K562 (cell line): Measurements from ENCODE around the gene ZNF701. TPM values are rescaled to one million over a fixed set of nuclear protein-coding genes. Genes with fewer than 3 reads are reported as not detected.

Experiments
- ATAC-seq: fragments of 200-7000 bp; cut with Tn5 transposase; 3 replicates; pipeline ENCODE4 v1.9.1; 2020; ENCODE audit warnings: moderate library complexity
- BruUV-seq: library from RNA; stranded (reverse); fragments of 400-500 nt; replicated peaks from 2 replicates; lab custom pipeline; 2021; lab: Mats Ljungman, UMichigan
- CTCF ChIA-PET: fragments of 300-600 bp; formaldehyde crosslinking; extraction: SDS; loops from one replicate; lab custom pipeline; 2021; ENCODE audit warnings: low intra/inter-chr PET ratio; lab: Yijun Ruan, JAX
- POLR2A ChIA-PET: fragments of 300-600, 350-650 bp; sonication (Branson Sonifier 250); formaldehyde crosslinking; extraction: SDS; loops from one replicate; lab custom pipeline; 2021; ENCODE audit warnings: antibody characterized with exemption, inconsistent platforms; lab: Yijun Ruan, JAX
- DNase-seq, 4 experiments: peaks; one replicate each; pipeline versions ENCODE4 v3.0.0 to v3.0.0-alpha.2; 2011 to 2018; ENCODE audit warnings: low spot score in 3 of 4, mixed read lengths in 3 of 4; ENCODE audit errors: extremely low read depth in 1 of 4
- FAIRE-seq: peaks from 2 replicates; lab custom pipeline; 2011; peaks lifted over from hg19 to GRCh38; lab: Jason Lieb, UNC
- H2AFZ ChIP-seq: 2 replicates; pipeline ENCODE4 v1.6.0; 2011; ENCODE audit warnings: low read depth, low read length, control low read depth, inconsistent platforms
- H3K27ac ChIP-seq: fragments of 200-600 bp; 3 replicates; pipeline ENCODE4 v1.8.0; 2011; ENCODE audit warnings: low read depth, mild to moderate bottlenecking, control low read depth, inconsistent platforms, low read length, moderate library complexity, mixed read lengths; ENCODE audit errors: extremely low read depth
- H3K27me3 ChIP-seq, 2 experiments: fragments of 300-600 bp in 1 of 2; 2 replicates in 1 of 2; 3 replicates in 1 of 2; pipeline versions ENCODE4 v1.6.0 to v1.8.0; 2011; ENCODE audit warnings: inconsistent platforms in 2 of 2, low read length in 2 of 2, mild to moderate bottlenecking in 1 of 2, mixed read lengths in 1 of 2, moderate library complexity in 1 of 2; ENCODE audit not compliant: control insufficient read depth in 2 of 2, insufficient read depth in 2 of 2
- H3K36me3 ChIP-seq: fragments of 300-600 bp; 3 replicates; pipeline ENCODE4 v1.8.0; 2011; ENCODE audit warnings: mild to moderate bottlenecking, low read length, inconsistent platforms; ENCODE audit not compliant: control insufficient read depth, insufficient read depth
- H3K4me1 ChIP-seq, 2 experiments: fragments of 200-600 bp in 1 of 2; replicated peaks in 1 of 2; 2 replicates in 1 of 2; 3 replicates in 1 of 2; pipeline versions ENCODE4 v1.5.1 to v1.8.0; 2011; ENCODE audit warnings: inconsistent platforms in 2 of 2, low read length in 2 of 2, mild to moderate bottlenecking in 1 of 2, mixed read lengths in 1 of 2, moderate library complexity in 1 of 2; ENCODE audit not compliant: control insufficient read depth in 2 of 2, insufficient read depth in 2 of 2
- H3K4me2 ChIP-seq: 2 replicates; pipeline ENCODE4 v1.6.1; 2011; ENCODE audit warnings: low read length, control low read depth, inconsistent platforms, mixed read lengths; ENCODE audit not compliant: insufficient read depth
- H3K4me3 ChIP-seq: fragments of 200-600 bp; sonication (generic), shearing (Covaris generic); 2 replicates; pipeline ENCODE4 v1.5.1; 2016; ENCODE audit warnings: control low read depth, inconsistent platforms
- H3K79me2 ChIP-seq: fragments of 200-600 bp; 3 replicates; pipeline ENCODE4 v1.8.0; 2011; ENCODE audit warnings: low read length, inconsistent platforms; ENCODE audit not compliant: control insufficient read depth, insufficient read depth
- H3K9ac ChIP-seq, 2 experiments: 2 replicates each; pipeline versions ENCODE4 v1.6.0 to v1.6.1; 2011; ENCODE audit warnings: low read depth in 2 of 2, low read length in 2 of 2, control low read depth in 1 of 2, inconsistent platforms in 1 of 2, mild to moderate bottlenecking in 1 of 2, mixed read lengths in 1 of 2; ENCODE audit not compliant: insufficient read depth in 1 of 2
- H3K9me1 ChIP-seq: one replicate; pipeline ENCODE4 v1.6.0; 2011; ENCODE audit warnings: inconsistent platforms, mild to moderate bottlenecking, low read length, moderate library complexity; ENCODE audit not compliant: control insufficient read depth, insufficient read depth
- H3K9me3 ChIP-seq: replicated peaks from 2 replicates; pipeline ENCODE4 v1.5.1; 2011; ENCODE audit warnings: low read depth, low read length, inconsistent platforms; ENCODE audit not compliant: control insufficient read depth, insufficient read depth
- H4K20me1 ChIP-seq: replicated peaks from 2 replicates; pipeline ENCODE4 v1.6.1; 2011; ENCODE audit warnings: low read length, inconsistent platforms, mixed read lengths; ENCODE audit not compliant: control insufficient read depth, insufficient read depth
- ARNT ChIP-seq, 2 experiments: fragments of 450-650 bp; IDR thresholded peaks; 2 replicates each; pipeline ENCODE4 v1.6.1; 2016; ENCODE audit warnings: mild to moderate bottlenecking in 1 of 2
- MTA2 ChIP-seq: fragments of 450-650 bp; IDR thresholded peaks from 2 replicates; pipeline ENCODE4 v1.6.1; 2016; ENCODE audit warnings: low read depth
- NR3C1 ChIP-seq: sonication (generic); formaldehyde crosslinking; IDR thresholded peaks from 2 replicates; pipeline ENCODE4 v1.8.1; 2022; ENCODE audit warnings: missing genetic modification reagents
- ZNF282 ChIP-seq: sonication (generic); formaldehyde crosslinking; IDR thresholded peaks from 2 replicates; pipeline ENCODE4 v1.8.1; 2023; ENCODE audit warnings: missing genetic modification reagents
- WGBS: fragments of 100-300 bp; shearing (Covaris generic); methylation state at CpG from one replicate; pipeline ENCODE4 v1.1.6; 2016; ENCODE audit warnings: low coverage, mixed read lengths; ENCODE audit not compliant: insufficient coverage; ENCODE audit errors: missing lambda C conversion rate; 5-methylcytosine and 5-hydroxymethylcytosine counted together
- in situ Hi-C: fragments of 300-500 bp; cut with MboI; formaldehyde crosslinking; loops from 4 replicates; pipeline ENCODE4 v1.15.0; 2018; ENCODE audit warnings: inconsistent platforms, mixed read lengths
- intact Hi-C: fragments of 100-400 bp; cut with micrococcal nuclease; formaldehyde crosslinking; loops from 2 replicates; pipeline ENCODE4 v1.14.2; 2022
- polyA plus RNA-seq, 8 experiments: library from polyadenylated mRNA; depleted of rRNA in 4 of 8; stranded (reverse) in 5 of 8; unstranded in 3 of 8; fragments of >200 nt; fragmentation: Nextera tagmentation in 2 of 8; fragmentation: Illumina TruSeq in 1 of 8; extraction: Ambion mirVana in 2 of 8; extraction: Trizol in 1 of 8; gene quantifications; 2 replicates each; pipeline versions ENCODE4 v1.2.1 to v1.2.3, GENCODE V29; 2011 to 2014; ENCODE audit warnings: inconsistent platforms in 1 of 8, missing spikeins in 1 of 8
- total RNA-seq, 7 experiments: library from RNA; depleted of rRNA in 6 of 7; stranded (reverse); fragments of >200 nt in 6 of 7; fragmentation: Illumina TruSeq in 2 of 7; extraction: Trizol in 2 of 7; gene quantifications; 2 replicates each; pipeline versions ENCODE4 v1.2.1 to v1.2.3, GENCODE V29; 2011 to 2021; ENCODE audit warnings: low replicate concordance in 1 of 7
- TF ChIP-seq, protein P1 (sequence below): fragments of 450-650 bp; formaldehyde crosslinking; IDR thresholded peaks from 2 replicates; pipeline ENCODE4 v1.4.0; 2020; ENCODE audit warnings: mild to moderate bottlenecking, moderate library complexity
- TF ChIP-seq, protein P2 (sequence below): fragments of 450-650 bp; IDR thresholded peaks from 2 replicates; pipeline ENCODE4 v1.6.1; 2018; ENCODE audit not compliant: partially characterized antibody

ZNF701 gene
- total and polyA plus RNA-seq, 9 of the 15 experiments (the other 6 are each of a cell fraction or from before 2014, with no cell fraction given): 5.3 to 15.9 (median 10.1) TPM

DNA sequence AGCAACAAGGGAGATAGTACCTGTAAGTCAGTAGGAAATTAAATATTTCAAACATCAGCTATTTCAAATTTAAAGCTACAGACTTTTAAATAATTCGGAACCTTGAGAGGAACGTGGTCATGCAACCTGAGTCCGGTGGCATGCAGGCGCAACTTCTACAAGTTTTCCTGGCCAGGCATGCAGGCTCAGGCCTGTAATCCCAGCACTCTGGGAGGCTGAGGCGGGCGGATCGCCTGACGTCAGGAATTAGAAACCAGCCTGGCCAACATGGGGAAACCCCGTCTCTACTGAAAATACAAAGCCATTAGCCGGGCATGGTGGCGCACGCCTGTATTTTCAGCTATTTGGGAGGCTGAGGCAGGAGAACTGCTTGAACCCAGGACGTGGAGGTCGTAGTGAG is 2.2 kb upstream of the ZNF701 start:
- H3K36me3 ChIP-seq: peaks cover 12% of the 10 kb centered on the region; the same call in 1 of the 3 replicates
- no peak for TF ChIP-seq ARNT (IDR thresholded peaks at IDR 0.05)
- no peak for TF ChIP-seq ZNF282 (CRISPR knock-in tag)
- TF ChIP-seq, protein P1, sequence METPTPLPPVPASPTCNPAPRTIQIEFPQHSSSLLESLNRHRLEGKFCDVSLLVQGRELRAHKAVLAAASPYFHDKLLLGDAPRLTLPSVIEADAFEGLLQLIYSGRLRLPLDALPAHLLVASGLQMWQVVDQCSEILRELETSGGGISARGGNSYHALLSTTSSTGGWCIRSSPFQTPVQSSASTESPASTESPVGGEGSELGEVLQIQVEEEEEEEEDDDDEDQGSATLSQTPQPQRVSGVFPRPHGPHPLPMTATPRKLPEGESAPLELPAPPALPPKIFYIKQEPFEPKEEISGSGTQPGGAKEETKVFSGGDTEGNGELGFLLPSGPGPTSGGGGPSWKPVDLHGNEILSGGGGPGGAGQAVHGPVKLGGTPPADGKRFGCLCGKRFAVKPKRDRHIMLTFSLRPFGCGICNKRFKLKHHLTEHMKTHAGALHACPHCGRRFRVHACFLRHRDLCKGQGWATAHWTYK (CRISPR knock-in tag): no peak
- TF ChIP-seq, protein P2, sequence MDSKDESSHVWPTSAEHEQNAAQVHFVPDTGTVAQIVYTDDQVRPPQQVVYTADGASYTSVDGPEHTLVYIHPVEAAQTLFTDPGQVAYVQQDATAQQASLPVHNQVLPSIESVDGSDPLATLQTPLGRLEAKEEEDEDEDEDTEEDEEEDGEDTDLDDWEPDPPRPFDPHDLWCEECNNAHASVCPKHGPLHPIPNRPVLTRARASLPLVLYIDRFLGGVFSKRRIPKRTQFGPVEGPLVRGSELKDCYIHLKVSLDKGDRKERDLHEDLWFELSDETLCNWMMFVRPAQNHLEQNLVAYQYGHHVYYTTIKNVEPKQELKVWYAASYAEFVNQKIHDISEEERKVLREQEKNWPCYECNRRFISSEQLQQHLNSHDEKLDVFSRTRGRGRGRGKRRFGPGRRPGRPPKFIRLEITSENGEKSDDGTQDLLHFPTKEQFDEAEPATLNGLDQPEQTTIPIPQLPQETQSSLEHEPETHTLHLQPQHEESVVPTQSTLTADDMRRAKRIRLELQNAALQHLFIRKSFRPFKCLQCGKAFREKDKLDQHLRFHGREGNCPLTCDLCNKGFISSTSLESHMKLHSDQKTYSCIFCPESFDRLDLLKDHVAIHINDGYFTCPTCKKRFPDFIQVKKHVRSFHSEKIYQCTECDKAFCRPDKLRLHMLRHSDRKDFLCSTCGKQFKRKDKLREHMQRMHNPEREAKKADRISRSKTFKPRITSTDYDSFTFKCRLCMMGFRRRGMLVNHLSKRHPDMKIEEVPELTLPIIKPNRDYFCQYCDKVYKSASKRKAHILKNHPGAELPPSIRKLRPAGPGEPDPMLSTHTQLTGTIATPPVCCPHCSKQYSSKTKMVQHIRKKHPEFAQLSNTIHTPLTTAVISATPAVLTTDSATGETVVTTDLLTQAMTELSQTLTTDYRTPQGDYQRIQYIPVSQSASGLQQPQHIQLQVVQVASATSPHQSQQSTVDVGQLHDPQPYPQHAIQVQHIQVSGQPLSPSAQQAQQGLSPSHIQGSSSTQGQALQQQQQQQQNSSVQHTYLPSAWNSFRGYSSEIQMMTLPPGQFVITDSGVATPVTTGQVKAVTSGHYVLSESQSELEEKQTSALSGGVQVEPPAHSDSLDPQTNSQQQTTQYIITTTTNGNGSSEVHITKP: no peak
- TF ChIP-seq MTA2: no peak
- no peak for TF ChIP-seq NR3C1 (CRISPR knock-in tag)
- ATAC-seq: no peak
- no peak for FAIRE-seq
- peaks cover 12% of the 10 kb centered on the region for H3K9me3 ChIP-seq
- DNase-seq: no peak
- no peak overlapping the region for H3K9ac ChIP-seq
- H4K20me1 ChIP-seq: no peaks in the 10 kb centered on the region
- H3K27ac ChIP-seq: no peak overlapping the region
- ChIA-PET CTCF (no interaction called here), POLR2A (no interaction called here)
- no TSS peak for BruUV-seq
- no peak overlapping the region for H2AFZ ChIP-seq
- intact Hi-C loops: no loop called here
- 97% methylated on average over 11 of the region's 14 CpGs for WGBS
- peaks cover 18% of the 10 kb centered on the region for H3K79me2 ChIP-seq
- H3K9me1 ChIP-seq: no peaks in the 10 kb centered on the region
- no peak overlapping the region for H3K4me3 ChIP-seq
- in situ Hi-C loops: no loop called here
- no peak overlapping the region for H3K4me2 ChIP-seq
- no peaks in the 10 kb centered on the region for H3K27me3 ChIP-seq
- H3K4me1 ChIP-seq: peaks cover 2 to 11% of the 10 kb centered on the region in 2 experiments; a peak in 3 of 5 replicates
